Measurements from ENCODE around the gene PDCD2L.
"Not testable (repeated sequence)": the region's sequence is repeated elsewhere in the genome, so short reads cannot be mapped to it uniquely, and the experiment has no call there.

The PDCD2L gene

GRCh38 chr19:34397853-34398252, 6.3 kb upstream of the PDCD2L start:
- peaks cover 61% of the 10 kb centered on the region for H3K36me3 ChIP-seq (ENCODE audit: low read depth)
- ATAC-seq (ENCODE audit: low read depth): no peak
- H3K27me3 ChIP-seq (ENCODE audit: insufficient read depth, poor library complexity, severe bottlenecking): no peaks in the 10 kb centered on the region
- TF ChIP-seq CTCF (IDR thresholded peaks at IDR 0.05; ENCODE audit: poor library complexity, severe bottlenecking): no peak
- no peak overlapping the region for H3K4me3 ChIP-seq (ENCODE audit: severe bottlenecking)
- DNase-seq (ENCODE audit: low spot score): no peak
- H3K27ac ChIP-seq (ENCODE audit: poor library complexity, severe bottlenecking): no peak overlapping the region
- H3K4me1 ChIP-seq (ENCODE audit: insufficient read depth, poor library complexity, severe bottlenecking): no peaks in the 10 kb centered on the region
- H3K9me3 ChIP-seq (ENCODE audit: severe bottlenecking): no peaks in the 10 kb centered on the region

GRCh38 chr19:34399886-34400285, 4.3 kb upstream of the PDCD2L start:
- no peak for DNase-seq (ENCODE audit: low spot score)
- Histone ChIP-seq H3K27me3 (ENCODE audit: insufficient read depth, poor library complexity, severe bottlenecking) (no peaks in the 10 kb centered on the region), H3K36me3 (ENCODE audit: low read depth) (peaks cover 54% of the 10 kb centered on the region), H3K4me1 (ENCODE audit: insufficient read depth, poor library complexity, severe bottlenecking) (no peaks in the 10 kb centered on the region), H3K4me3 (ENCODE audit: severe bottlenecking) (no peak overlapping the region), H3K9me3 (ENCODE audit: severe bottlenecking) (no peaks in the 10 kb centered on the region), H3K27ac (ENCODE audit: poor library complexity, severe bottlenecking) (no peak overlapping the region)
- TF ChIP-seq CTCF (IDR thresholded peaks at IDR 0.05; ENCODE audit: poor library complexity, severe bottlenecking): no peak
- ATAC-seq (ENCODE audit: low read depth): no peak

GRCh38 chr19:34400844-34401243, 3.4 kb upstream of the PDCD2L start:
- H3K36me3 ChIP-seq (ENCODE audit: low read depth): peaks cover 46% of the 10 kb centered on the region
- H3K27me3 ChIP-seq (ENCODE audit: insufficient read depth, poor library complexity, severe bottlenecking); H3K9me3 ChIP-seq (ENCODE audit: severe bottlenecking); DNase-seq (ENCODE audit: low spot score); H3K4me3 ChIP-seq (ENCODE audit: severe bottlenecking); ATAC-seq (ENCODE audit: low read depth); H3K4me1 ChIP-seq (ENCODE audit: insufficient read depth, poor library complexity, severe bottlenecking); H3K27ac ChIP-seq (ENCODE audit: poor library complexity, severe bottlenecking): not testable (repeated sequence)

- Histone ChIP-seq H3K27ac (ENCODE audit: poor library complexity, severe bottlenecking) (no peak overlapping the region), H3K27me3 (ENCODE audit: insufficient read depth, poor library complexity, severe bottlenecking) (no peaks in the 10 kb centered on the region), H3K4me1 (ENCODE audit: insufficient read depth, poor library complexity, severe bottlenecking) (no peaks in the 10 kb centered on the region), H3K4me3 (ENCODE audit: severe bottlenecking) (no peak overlapping the region), H3K36me3 (ENCODE audit: low read depth) (peaks cover 33% of the 10 kb centered on the region), H3K9me3 (ENCODE audit: severe bottlenecking) (no peaks in the 10 kb centered on the region)
- TF ChIP-seq CTCF (IDR thresholded peaks at IDR 0.05; ENCODE audit: poor library complexity, severe bottlenecking): no peak
- DNase-seq (ENCODE audit: low spot score) (no peak), ATAC-seq (ENCODE audit: low read depth) (no peak)
Observed at GRCh38 chr19:34402074-34402600, 2.1 kb upstream of the PDCD2L start.

- H3K4me1 ChIP-seq (ENCODE audit: insufficient read depth, poor library complexity, severe bottlenecking): no peaks in the 10 kb centered on the region
- peak overlapping the region; percentile 95 for H3K4me3 ChIP-seq (ENCODE audit: severe bottlenecking)
- no peak for DNase-seq (ENCODE audit: low spot score)
- no peaks in the 10 kb centered on the region for H3K27me3 ChIP-seq (ENCODE audit: insufficient read depth, poor library complexity, severe bottlenecking)
- H3K36me3 ChIP-seq (ENCODE audit: low read depth): peaks cover 26% of the 10 kb centered on the region
- no peaks in the 10 kb centered on the region for H3K9me3 ChIP-seq (ENCODE audit: severe bottlenecking)
- peak overlapping the region; percentile 16 for H3K27ac ChIP-seq (ENCODE audit: poor library complexity, severe bottlenecking)
- ATAC-seq (ENCODE audit: low read depth): no peak
- no peak for TF ChIP-seq CTCF (IDR thresholded peaks at IDR 0.05; ENCODE audit: poor library complexity, severe bottlenecking)
Observed at GRCh38 chr19:34403784-34404108, 453 bp upstream of the PDCD2L start.
